K562 (cell line): Measurements from ENCODE around the gene WDFY2. TPM values are rescaled to one million over a fixed set of nuclear protein-coding genes. Genes with fewer than 3 reads are reported as not detected.
A peak's percentile ranks its signal among the peaks of the same experiment; 100 is the strongest.

Source experiments
- ATAC-seq: fragments of 200-7000 bp; cut with Tn5 transposase; 3 replicates; pipeline ENCODE4 v1.9.1; 2020; ENCODE audit warnings: moderate library complexity
- BruUV-seq: library from RNA; stranded (reverse); fragments of 400-500 nt; replicated peaks from 2 replicates; lab custom pipeline; 2021; lab: Mats Ljungman, UMichigan
- CTCF ChIA-PET: fragments of 300-600 bp; formaldehyde crosslinking; extraction: SDS; loops from one replicate; lab custom pipeline; 2021; ENCODE audit warnings: low intra/inter-chr PET ratio; lab: Yijun Ruan, JAX
- POLR2A ChIA-PET: fragments of 300-600, 350-650 bp; sonication (Branson Sonifier 250); formaldehyde crosslinking; extraction: SDS; loops from one replicate; lab custom pipeline; 2021; ENCODE audit warnings: antibody characterized with exemption, inconsistent platforms; lab: Yijun Ruan, JAX
- DNase-seq, 4 experiments: peaks; one replicate each; pipeline versions ENCODE4 v3.0.0 to v3.0.0-alpha.2; 2011 to 2018; ENCODE audit warnings: low spot score in 3 of 4, mixed read lengths in 3 of 4; ENCODE audit errors: extremely low read depth in 1 of 4
- FAIRE-seq: peaks from 2 replicates; lab custom pipeline; 2011; peaks lifted over from hg19 to GRCh38; lab: Jason Lieb, UNC
- H2AFZ ChIP-seq: 2 replicates; pipeline ENCODE4 v1.6.0; 2011; ENCODE audit warnings: low read depth, low read length, control low read depth, inconsistent platforms
- H3K27ac ChIP-seq: fragments of 200-600 bp; 3 replicates; pipeline ENCODE4 v1.8.0; 2011; ENCODE audit warnings: low read depth, mild to moderate bottlenecking, control low read depth, inconsistent platforms, low read length, moderate library complexity, mixed read lengths; ENCODE audit errors: extremely low read depth
- H3K27me3 ChIP-seq, 2 experiments: fragments of 300-600 bp in 1 of 2; 2 replicates in 1 of 2; 3 replicates in 1 of 2; pipeline versions ENCODE4 v1.6.0 to v1.8.0; 2011; ENCODE audit warnings: inconsistent platforms in 2 of 2, low read length in 2 of 2, mild to moderate bottlenecking in 1 of 2, mixed read lengths in 1 of 2, moderate library complexity in 1 of 2; ENCODE audit not compliant: control insufficient read depth in 2 of 2, insufficient read depth in 2 of 2
- H3K36me3 ChIP-seq: fragments of 300-600 bp; 3 replicates; pipeline ENCODE4 v1.8.0; 2011; ENCODE audit warnings: mild to moderate bottlenecking, low read length, inconsistent platforms; ENCODE audit not compliant: control insufficient read depth, insufficient read depth
- H3K4me1 ChIP-seq, 2 experiments: fragments of 200-600 bp in 1 of 2; replicated peaks in 1 of 2; 2 replicates in 1 of 2; 3 replicates in 1 of 2; pipeline versions ENCODE4 v1.5.1 to v1.8.0; 2011; ENCODE audit warnings: inconsistent platforms in 2 of 2, low read length in 2 of 2, mild to moderate bottlenecking in 1 of 2, mixed read lengths in 1 of 2, moderate library complexity in 1 of 2; ENCODE audit not compliant: control insufficient read depth in 2 of 2, insufficient read depth in 2 of 2
- H3K4me2 ChIP-seq: 2 replicates; pipeline ENCODE4 v1.6.1; 2011; ENCODE audit warnings: low read length, control low read depth, inconsistent platforms, mixed read lengths; ENCODE audit not compliant: insufficient read depth
- H3K4me3 ChIP-seq: fragments of 200-600 bp; sonication (generic), shearing (Covaris generic); 2 replicates; pipeline ENCODE4 v1.5.1; 2016; ENCODE audit warnings: control low read depth, inconsistent platforms
- H3K79me2 ChIP-seq: fragments of 200-600 bp; 3 replicates; pipeline ENCODE4 v1.8.0; 2011; ENCODE audit warnings: low read length, inconsistent platforms; ENCODE audit not compliant: control insufficient read depth, insufficient read depth
- H3K9ac ChIP-seq, 2 experiments: 2 replicates each; pipeline versions ENCODE4 v1.6.0 to v1.6.1; 2011; ENCODE audit warnings: low read depth in 2 of 2, low read length in 2 of 2, control low read depth in 1 of 2, inconsistent platforms in 1 of 2, mild to moderate bottlenecking in 1 of 2, mixed read lengths in 1 of 2; ENCODE audit not compliant: insufficient read depth in 1 of 2
- H3K9me1 ChIP-seq: one replicate; pipeline ENCODE4 v1.6.0; 2011; ENCODE audit warnings: inconsistent platforms, mild to moderate bottlenecking, low read length, moderate library complexity; ENCODE audit not compliant: control insufficient read depth, insufficient read depth
- H3K9me3 ChIP-seq: replicated peaks from 2 replicates; pipeline ENCODE4 v1.5.1; 2011; ENCODE audit warnings: low read depth, low read length, inconsistent platforms; ENCODE audit not compliant: control insufficient read depth, insufficient read depth
- H4K20me1 ChIP-seq: replicated peaks from 2 replicates; pipeline ENCODE4 v1.6.1; 2011; ENCODE audit warnings: low read length, inconsistent platforms, mixed read lengths; ENCODE audit not compliant: control insufficient read depth, insufficient read depth
- CBFA2T3 ChIP-seq: fragments of 450-650 bp; IDR thresholded peaks from 2 replicates; pipeline ENCODE4 v1.6.1; 2017
- ELF4 ChIP-seq: fragments of 450-650 bp; formaldehyde crosslinking; IDR thresholded peaks from 2 replicates; pipeline ENCODE4 v1.4.0; 2022; ENCODE audit warnings: missing genetic modification characterization
- ESRRB ChIP-seq: fragments of 250-450 bp; sonication (Bioruptor Pico); IDR thresholded peaks from 2 replicates; pipeline ENCODE4 v1.5.0; 2020; ENCODE audit warnings: mild to moderate bottlenecking, moderate library complexity, borderline replicate concordance
- KDM1A ChIP-seq, 2 experiments: fragments of 450-650 bp; IDR thresholded peaks; 2 replicates each; pipeline ENCODE4 v1.6.1; 2016; ENCODE audit warnings: mild to moderate bottlenecking in 2 of 2
- MCM3 ChIP-seq: fragments of 450-650 bp; IDR thresholded peaks from 2 replicates; pipeline ENCODE4 v1.6.1; 2016
- NR2C2 ChIP-seq, 2 experiments: fragments of 200-800 bp in 1 of 2; sonication (Bioruptor generic) in 1 of 2; sonication (generic) in 1 of 2; formaldehyde crosslinking in 1 of 2; IDR thresholded peaks; 2 replicates each; pipeline versions ENCODE4 v1.6.1 to v1.8.0; 2016 to 2022; ENCODE audit warnings: mild to moderate bottlenecking in 1 of 2, missing compliant biosample characterization in 1 of 2, missing genetic modification characterization in 1 of 2, missing genetic modification reagents in 1 of 2
- NR4A1 ChIP-seq, 2 experiments: fragments of 250-450 bp in 1 of 2; fragments of 450-650 bp in 1 of 2; sonication (Bioruptor Pico) in 1 of 2; IDR thresholded peaks; 2 replicates each; pipeline versions ENCODE4 v1.4.0 to v1.6.1; 2016 to 2020; ENCODE audit warnings: mild to moderate bottlenecking in 2 of 2, missing compliant biosample characterization in 1 of 2, missing genetic modification characterization in 1 of 2, moderate library complexity in 1 of 2
- POU5F1 ChIP-seq: fragments of 150-350 bp; IDR thresholded peaks from 2 replicates; pipeline ENCODE4 v1.6.1; 2014; ENCODE audit warnings: borderline replicate concordance, low read length, low read depth, mild to moderate bottlenecking; ENCODE audit not compliant: partially characterized antibody
- SAFB2 ChIP-seq: fragments of 200-400 bp; formaldehyde crosslinking; IDR thresholded peaks from 2 replicates; pipeline ENCODE4 v1.6.1; 2018; ENCODE audit warnings: borderline replicate concordance, low read length, low read depth, moderate library complexity; ENCODE audit not compliant: severe bottlenecking
- SIN3A ChIP-seq, 2 experiments: fragments of 150-350 bp in 1 of 2; IDR thresholded peaks; 2 replicates each; pipeline ENCODE4 v1.6.1; 2011 to 2016; ENCODE audit warnings: borderline replicate concordance in 2 of 2, low read depth in 2 of 2, low read length in 2 of 2, mild to moderate bottlenecking in 2 of 2, moderate library complexity in 2 of 2; ENCODE audit not compliant: control insufficient read depth in 1 of 2
- TAL1 ChIP-seq: fragments of 450-650 bp; IDR thresholded peaks from 2 replicates; pipeline ENCODE4 v1.6.1; 2016; ENCODE audit warnings: mild to moderate bottlenecking
- TEAD4 ChIP-seq, 2 experiments: sonication (generic) in 1 of 2; formaldehyde crosslinking in 1 of 2; IDR thresholded peaks; 2 replicates each; pipeline versions ENCODE4 v1.6.1 to v1.8.0; 2012 to 2022; ENCODE audit warnings: borderline replicate concordance in 1 of 2, inconsistent platforms in 1 of 2, low read length in 1 of 2, mild to moderate bottlenecking in 1 of 2, missing genetic modification reagents in 1 of 2
- ZNF57 ChIP-seq: fragments of 450-650 bp; formaldehyde crosslinking; IDR thresholded peaks from 2 replicates; pipeline ENCODE4 v1.4.0; 2020; ENCODE audit warnings: mild to moderate bottlenecking, moderate library complexity
- ZNF766 ChIP-seq: fragments of 200-800 bp; sonication (Bioruptor generic); conservative IDR thresholded peaks from 2 replicates; pipeline ENCODE4 v1.6.1; 2016; ENCODE audit warnings: missing genetic modification characterization, missing compliant biosample characterization
- WGBS: fragments of 100-300 bp; shearing (Covaris generic); methylation state at CpG from one replicate; pipeline ENCODE4 v1.1.6; 2016; ENCODE audit warnings: low coverage, mixed read lengths; ENCODE audit not compliant: insufficient coverage; ENCODE audit errors: missing lambda C conversion rate; 5-methylcytosine and 5-hydroxymethylcytosine counted together
- in situ Hi-C: fragments of 300-500 bp; cut with MboI; formaldehyde crosslinking; loops from 4 replicates; pipeline ENCODE4 v1.15.0; 2018; ENCODE audit warnings: inconsistent platforms, mixed read lengths
- intact Hi-C: fragments of 100-400 bp; cut with micrococcal nuclease; formaldehyde crosslinking; loops from 2 replicates; pipeline ENCODE4 v1.14.2; 2022
- polyA plus RNA-seq, 8 experiments: library from polyadenylated mRNA; depleted of rRNA in 4 of 8; stranded (reverse) in 5 of 8; unstranded in 3 of 8; fragments of >200 nt; fragmentation: Nextera tagmentation in 2 of 8; fragmentation: Illumina TruSeq in 1 of 8; extraction: Ambion mirVana in 2 of 8; extraction: Trizol in 1 of 8; gene quantifications; 2 replicates each; pipeline versions ENCODE4 v1.2.1 to v1.2.3, GENCODE V29; 2011 to 2014; ENCODE audit warnings: inconsistent platforms in 1 of 8, missing spikeins in 1 of 8
- total RNA-seq, 7 experiments: library from RNA; depleted of rRNA in 6 of 7; stranded (reverse); fragments of >200 nt in 6 of 7; fragmentation: Illumina TruSeq in 2 of 7; extraction: Trizol in 2 of 7; gene quantifications; 2 replicates each; pipeline versions ENCODE4 v1.2.1 to v1.2.3, GENCODE V29; 2011 to 2021; ENCODE audit warnings: low replicate concordance in 1 of 7
- TF ChIP-seq, protein P1 (sequence below): fragments of 450-650 bp; conservative IDR thresholded peaks from 2 replicates; pipeline ENCODE4 v1.6.1; 2016; ENCODE audit warnings: missing genetic modification characterization, low read depth, mild to moderate bottlenecking, control low read depth, missing compliant biosample characterization
- TF ChIP-seq, protein P2 (sequence below): fragments of 250-450 bp; sonication (Bioruptor Pico); IDR thresholded peaks from 2 replicates; pipeline ENCODE4 v1.5.0; 2020; ENCODE audit warnings: mild to moderate bottlenecking, borderline replicate concordance

WDFY2 gene
- total and polyA plus RNA-seq, 9 of the 15 experiments (the other 6 are each of a cell fraction or from before 2014, with no cell fraction given) = 0.66 to 6.4 (median 4.4) TPM

- Histone ChIP-seq H4K20me1 (no peaks in the 10 kb centered on the region), H3K4me2 (peak overlapping the region; percentile 38; the same call in 1 of the 2 replicates), H3K4me1 (peaks cover 0 to 8% of the 10 kb centered on the region in 2 experiments; a peak in 3 of 5 replicates), H3K9ac (no peak overlapping the region), H3K27ac (no peak overlapping the region), H3K36me3 (no peaks in the 10 kb centered on the region), H3K79me2 (no peaks in the 10 kb centered on the region), H3K9me3 (no peaks in the 10 kb centered on the region), H3K9me1 (no peaks in the 10 kb centered on the region), H2AFZ (no peak overlapping the region), H3K27me3 (no peaks in the 10 kb centered on the region), H3K4me3 (no peak overlapping the region)
- DNase-seq = peak in 1 of 4 experiments; percentile 11
- peak; percentile 72 for ATAC-seq
- in situ Hi-C loops (no loop called here), intact Hi-C loops (loop anchor here (5.0 kb wide), 1 partner anchor 40 kb away; the partner anchor contains the start of gene WDFY2)
- peak; percentile 68 for FAIRE-seq
- ChIA-PET CTCF (no interaction called here), POLR2A (interaction anchor here (0.7 to 1.0 kb wide), 2 partner anchors 89 to 865 kb away, joined by 3 to 4 read pairs; partner anchors contain the start of gene INTS6)
- no TSS peak for BruUV-seq
- 2% methylated on average over 9 of the region's 9 CpGs for WGBS
- TF ChIP-seq ESRRB (CRISPR knock-in tag) = no peak
- peak; percentile 40; the same call in 1 of the 2 replicates for TF ChIP-seq TEAD4 (IDR thresholded peaks at IDR 0.05; ENCODE audit: low read length)
- TF ChIP-seq TEAD4 (CRISPR knock-in tag; IDR thresholded peaks at IDR 0.05; ENCODE audit: borderline replicate concordance) = no peak
- no peak for TF ChIP-seq POU5F1
- no peak for TF ChIP-seq NR2C2 (CRISPR knock-in tag; IDR thresholded peaks at IDR 0.05)
- TF ChIP-seq NR2C2 (tag; IDR thresholded peaks at IDR 0.05) = no peak
- no peak for TF ChIP-seq NR4A1 (CRISPR knock-in tag; IDR thresholded peaks at IDR 0.05)
- no peak for TF ChIP-seq NR4A1 (tag; IDR thresholded peaks at IDR 0.05)
- 0 out of 2 replicates have a peak, but pooled peaks have one; percentile 17 for TF ChIP-seq TAL1
- TF ChIP-seq, protein P1, sequence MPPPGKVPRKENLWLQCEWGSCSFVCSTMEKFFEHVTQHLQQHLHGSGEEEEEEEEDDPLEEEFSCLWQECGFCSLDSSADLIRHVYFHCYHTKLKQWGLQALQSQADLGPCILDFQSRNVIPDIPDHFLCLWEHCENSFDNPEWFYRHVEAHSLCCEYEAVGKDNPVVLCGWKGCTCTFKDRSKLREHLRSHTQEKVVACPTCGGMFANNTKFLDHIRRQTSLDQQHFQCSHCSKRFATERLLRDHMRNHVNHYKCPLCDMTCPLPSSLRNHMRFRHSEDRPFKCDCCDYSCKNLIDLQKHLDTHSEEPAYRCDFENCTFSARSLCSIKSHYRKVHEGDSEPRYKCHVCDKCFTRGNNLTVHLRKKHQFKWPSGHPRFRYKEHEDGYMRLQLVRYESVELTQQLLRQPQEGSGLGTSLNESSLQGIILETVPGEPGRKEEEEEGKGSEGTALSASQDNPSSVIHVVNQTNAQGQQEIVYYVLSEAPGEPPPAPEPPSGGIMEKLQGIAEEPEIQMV (tag) = no peak
- TF ChIP-seq CBFA2T3 = peak; percentile 16; the same call in 1 of the 2 replicates
- no peak for TF ChIP-seq MCM3
- TF ChIP-seq ZNF766 = 0 out of 2 replicates have a peak, but pooled peaks have one; percentile 2
- TF ChIP-seq SIN3A (IDR thresholded peaks at IDR 0.05; ENCODE audit: borderline replicate concordance in 2 of 2, control insufficient read depth in 1 of 2, low read depth in 2 of 2, low read length in 2 of 2) = no peak
- TF ChIP-seq KDM1A (IDR thresholded peaks at IDR 0.05) = no peak
- TF ChIP-seq SAFB2 = no peak
- no peak for TF ChIP-seq ELF4 (CRISPR knock-in tag)
- TF ChIP-seq ZNF57 (CRISPR knock-in tag) = no peak
- TF ChIP-seq, protein P2, sequence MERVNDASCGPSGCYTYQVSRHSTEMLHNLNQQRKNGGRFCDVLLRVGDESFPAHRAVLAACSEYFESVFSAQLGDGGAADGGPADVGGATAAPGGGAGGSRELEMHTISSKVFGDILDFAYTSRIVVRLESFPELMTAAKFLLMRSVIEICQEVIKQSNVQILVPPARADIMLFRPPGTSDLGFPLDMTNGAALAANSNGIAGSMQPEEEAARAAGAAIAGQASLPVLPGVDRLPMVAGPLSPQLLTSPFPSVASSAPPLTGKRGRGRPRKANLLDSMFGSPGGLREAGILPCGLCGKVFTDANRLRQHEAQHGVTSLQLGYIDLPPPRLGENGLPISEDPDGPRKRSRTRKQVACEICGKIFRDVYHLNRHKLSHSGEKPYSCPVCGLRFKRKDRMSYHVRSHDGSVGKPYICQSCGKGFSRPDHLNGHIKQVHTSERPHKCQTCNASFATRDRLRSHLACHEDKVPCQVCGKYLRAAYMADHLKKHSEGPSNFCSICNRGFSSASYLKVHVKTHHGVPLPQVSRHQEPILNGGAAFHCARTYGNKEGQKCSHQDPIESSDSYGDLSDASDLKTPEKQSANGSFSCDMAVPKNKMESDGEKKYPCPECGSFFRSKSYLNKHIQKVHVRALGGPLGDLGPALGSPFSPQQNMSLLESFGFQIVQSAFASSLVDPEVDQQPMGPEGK (CRISPR knock-in tag) = no peak
Measured at GRCh38 chr13:51542346-51543242, 41.7 kb upstream of the WDFY2 start.
